Esophagus muscularis mucosa (tissue), 4 donors: ENCODE measurements around the gene OR2A14.

Experiments used
- EP300 ChIP-seq: sonication (generic); formaldehyde crosslinking; IDR thresholded peaks from one replicate; pipeline ENCODE4 v1.6.1; 2017; ENCODE audit warnings: antibody characterized with exemption
- POLR2A ChIP-seq: fragments of 450-650 bp; IDR thresholded peaks from one replicate; pipeline ENCODE4 v1.6.1; 2017; ENCODE audit warnings: antibody characterized with exemption, moderate library complexity, mild to moderate bottlenecking, low read depth
- TF ChIP-seq, protein P1 (sequence below), 3 experiments: fragments of 200-600 bp in 2 of 3; fragments of 450-650 bp in 1 of 3; sonication (generic) in 2 of 3; IDR thresholded peaks; one replicate each; pipeline ENCODE4 v1.5.1; 2017 to 2019; ENCODE audit warnings: antibody characterized with exemption in 3 of 3, mild to moderate bottlenecking in 2 of 3, moderate library complexity in 1 of 3

DNA sequence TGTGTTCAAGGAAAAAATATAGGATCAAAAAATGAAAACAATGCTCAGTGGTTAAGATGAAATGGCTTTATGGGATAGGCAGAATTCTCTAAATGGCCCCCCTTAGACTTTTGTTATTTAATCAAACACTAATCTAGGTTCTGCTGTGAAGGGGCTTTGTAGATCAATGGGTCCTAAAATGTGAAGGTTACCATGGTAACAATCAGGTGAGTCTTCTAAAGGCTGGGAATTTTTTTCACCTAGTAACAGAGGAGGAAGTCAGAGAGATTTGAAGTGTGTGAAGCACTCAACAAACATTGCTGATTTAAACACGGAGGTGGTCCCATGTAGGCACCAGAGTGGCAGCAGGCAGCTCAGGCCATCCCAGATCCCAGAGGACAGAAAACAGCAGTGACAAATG, 11.1 kb downstream of the OR2A14 start:
- TF ChIP-seq, protein P1, sequence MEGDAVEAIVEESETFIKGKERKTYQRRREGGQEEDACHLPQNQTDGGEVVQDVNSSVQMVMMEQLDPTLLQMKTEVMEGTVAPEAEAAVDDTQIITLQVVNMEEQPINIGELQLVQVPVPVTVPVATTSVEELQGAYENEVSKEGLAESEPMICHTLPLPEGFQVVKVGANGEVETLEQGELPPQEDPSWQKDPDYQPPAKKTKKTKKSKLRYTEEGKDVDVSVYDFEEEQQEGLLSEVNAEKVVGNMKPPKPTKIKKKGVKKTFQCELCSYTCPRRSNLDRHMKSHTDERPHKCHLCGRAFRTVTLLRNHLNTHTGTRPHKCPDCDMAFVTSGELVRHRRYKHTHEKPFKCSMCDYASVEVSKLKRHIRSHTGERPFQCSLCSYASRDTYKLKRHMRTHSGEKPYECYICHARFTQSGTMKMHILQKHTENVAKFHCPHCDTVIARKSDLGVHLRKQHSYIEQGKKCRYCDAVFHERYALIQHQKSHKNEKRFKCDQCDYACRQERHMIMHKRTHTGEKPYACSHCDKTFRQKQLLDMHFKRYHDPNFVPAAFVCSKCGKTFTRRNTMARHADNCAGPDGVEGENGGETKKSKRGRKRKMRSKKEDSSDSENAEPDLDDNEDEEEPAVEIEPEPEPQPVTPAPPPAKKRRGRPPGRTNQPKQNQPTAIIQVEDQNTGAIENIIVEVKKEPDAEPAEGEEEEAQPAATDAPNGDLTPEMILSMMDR (IDR thresholded peaks at IDR 0.05), result no peak
- TF ChIP-seq EP300 (no peak), POLR2A (no peak)
